CD14-positive monocyte (primary cell): Measurements from ENCODE around the gene SPAG9. TPM values are rescaled to one million over a fixed set of nuclear protein-coding genes. Genes with fewer than 3 reads are reported as not detected.

ENCODE experiments used
- DNase-seq, 3 donors: peaks; one replicate each; pipeline ENCODE4 v3.0.0-alpha.2; 2011 to 2022
- H2AFZ ChIP-seq: 2 replicates; pipeline ENCODE4 v1.6.0; 2012; ENCODE audit warnings: mild to moderate bottlenecking, low read depth, low read length, inconsistent platforms; ENCODE audit not compliant: insufficient read depth, poor library complexity, severe bottlenecking
- H3K27ac ChIP-seq, 2 donors: 1 replicate in 1 of 2; 2 replicates in 1 of 2; pipeline ENCODE4 v1.5.1; 2012 to 2013; ENCODE audit warnings: low read length in 2 of 2, control low read depth in 1 of 2, inconsistent platforms in 1 of 2, low read depth in 1 of 2, mild to moderate bottlenecking in 1 of 2
- H3K27me3 ChIP-seq, 2 donors: one replicate each; pipeline versions ENCODE4 v1.6.0 to v1.6.1; 2011 to 2013; ENCODE audit warnings: low read length in 2 of 2; ENCODE audit not compliant: control insufficient read depth in 2 of 2, insufficient read depth in 2 of 2
- H3K36me3 ChIP-seq, 2 donors: replicated peaks in 1 of 2; 1 replicate in 1 of 2; 2 replicates in 1 of 2; pipeline versions ENCODE4 v1.5.1 to v1.6.1; 2012 to 2013; ENCODE audit warnings: low read length in 2 of 2, control low read depth in 1 of 2, inconsistent platforms in 1 of 2, mild to moderate bottlenecking in 1 of 2; ENCODE audit not compliant: insufficient read depth in 2 of 2, control insufficient read depth in 1 of 2
- H3K4me1 ChIP-seq, 2 donors: 1 replicate in 1 of 2; 2 replicates in 1 of 2; pipeline versions ENCODE4 v1.5.1 to v1.6.1; 2012 to 2013; ENCODE audit warnings: low read length in 2 of 2, control low read depth in 1 of 2, inconsistent platforms in 1 of 2, mild to moderate bottlenecking in 1 of 2, moderate library complexity in 1 of 2; ENCODE audit not compliant: insufficient read depth in 2 of 2, control insufficient read depth in 1 of 2
- H3K4me2 ChIP-seq: replicated peaks from 2 replicates; pipeline ENCODE3; 2012; ENCODE audit warnings: low read length, moderate library complexity, mild to moderate bottlenecking; ENCODE audit not compliant: poor library complexity, severe bottlenecking; ENCODE audit errors: extremely low read depth
- H3K4me3 ChIP-seq, 3 experiments: fragments of 200-600 bp in 1 of 3; sonication (generic) in 1 of 3; replicated peaks in 1 of 3; 1 replicate in 2 of 3; 2 replicates in 1 of 3; pipeline ENCODE4 v1.5.1; 2011 to 2013; ENCODE audit warnings: low read length in 3 of 3, mild to moderate bottlenecking in 3 of 3, control low read depth in 2 of 3, low read depth in 2 of 3, inconsistent platforms in 1 of 3, moderate library complexity in 1 of 3
- H3K79me2 ChIP-seq: 2 replicates; pipeline ENCODE4 v1.6.0; 2012; ENCODE audit warnings: mild to moderate bottlenecking, control low read depth, inconsistent platforms, low read length, moderate library complexity; ENCODE audit not compliant: insufficient read depth
- H3K9ac ChIP-seq: 2 replicates; pipeline ENCODE4 v1.6.0; 2017; ENCODE audit warnings: low read length, mild to moderate bottlenecking; ENCODE audit not compliant: insufficient read depth, poor library complexity, severe bottlenecking
- H3K9me3 ChIP-seq, 2 donors: replicated peaks in 1 of 2; 1 replicate in 1 of 2; 2 replicates in 1 of 2; pipeline versions ENCODE4 v1.5.1 to v1.6.1; 2012 to 2013; ENCODE audit warnings: low read length in 2 of 2, control low read depth in 1 of 2; ENCODE audit not compliant: control insufficient read depth in 1 of 2, insufficient read depth in 1 of 2
- H4K20me1 ChIP-seq: 2 replicates; pipeline ENCODE4 v1.6.0; 2012; ENCODE audit warnings: mild to moderate bottlenecking, low read length, control low read depth, moderate library complexity; ENCODE audit not compliant: insufficient read depth
- H3K27ac Mint-ChIP-seq, 7 donors: one replicate each; pipeline ENCODE4 v1.8.0; 2020; ENCODE audit warnings: mild to moderate bottlenecking in 7 of 7, mixed read lengths in 7 of 7, moderate library complexity in 6 of 7, inconsistent platforms in 2 of 7
- H3K27me3 Mint-ChIP-seq, 3 donors: one replicate each; pipeline ENCODE4 v1.8.0; 2021 to 2022; ENCODE audit warnings: low read depth in 3 of 3, mild to moderate bottlenecking in 3 of 3, mixed read lengths in 3 of 3, moderate library complexity in 3 of 3, inconsistent platforms in 1 of 3
- H3K36me3 Mint-ChIP-seq, 2 donors: one replicate each; pipeline ENCODE4 v1.8.0; 2020; ENCODE audit warnings: mixed read lengths in 2 of 2, inconsistent platforms in 1 of 2, mild to moderate bottlenecking in 1 of 2
- H3K4me1 Mint-ChIP-seq: one replicate; pipeline ENCODE4 v1.8.0; 2020; ENCODE audit warnings: mild to moderate bottlenecking, mixed read lengths
- H3K4me3 Mint-ChIP-seq, 2 donors: one replicate each; pipeline ENCODE4 v1.8.0; 2020; ENCODE audit warnings: mild to moderate bottlenecking in 2 of 2, mixed read lengths in 2 of 2, moderate library complexity in 1 of 2
- H3K9me3 Mint-ChIP-seq, 7 donors: one replicate each; pipeline ENCODE4 v1.8.0; 2020 to 2022; ENCODE audit warnings: mixed read lengths in 7 of 7, mild to moderate bottlenecking in 6 of 7, moderate library complexity in 6 of 7, inconsistent platforms in 2 of 7
- WGBS: methylation state at CpG from one replicate; pipeline ENCODE4 v1.1.5; 2013; ENCODE audit warnings: missing lambda C conversion rate; ENCODE audit not compliant: insufficient coverage; 5-methylcytosine and 5-hydroxymethylcytosine counted together
- intact Hi-C, 2 donors: fragments of 100-400 bp; cut with micrococcal nuclease; formaldehyde crosslinking; loops; one replicate each; pipeline versions ENCODE4 v1.15.0 to v1.15.1; 2023
- polyA plus RNA-seq, 3 donors: library from polyadenylated mRNA; depleted of rRNA in 1 of 3; unstranded in 2 of 3; stranded (reverse) in 1 of 3; fragments of 300-500 nt in 2 of 3; fragments of >200 nt in 1 of 3; fragmentation: Illumina TruSeq in 2 of 3; gene quantifications; 1 replicate in 2 of 3; 2 replicates in 1 of 3; pipeline ENCODE4 v1.2.3, GENCODE V29; 2012 to 2021
- TF ChIP-seq, protein P1 (sequence below): fragments of 200-600 bp; IDR thresholded peaks from one replicate; pipeline ENCODE4 v1.8.0; 2022; ENCODE audit warnings: antibody characterized with exemption, mild to moderate bottlenecking

SPAG9 gene
- polyA plus RNA-seq, 3 donors, result 4.9 to 33.1 (median 8.5) TPM

DNA sequence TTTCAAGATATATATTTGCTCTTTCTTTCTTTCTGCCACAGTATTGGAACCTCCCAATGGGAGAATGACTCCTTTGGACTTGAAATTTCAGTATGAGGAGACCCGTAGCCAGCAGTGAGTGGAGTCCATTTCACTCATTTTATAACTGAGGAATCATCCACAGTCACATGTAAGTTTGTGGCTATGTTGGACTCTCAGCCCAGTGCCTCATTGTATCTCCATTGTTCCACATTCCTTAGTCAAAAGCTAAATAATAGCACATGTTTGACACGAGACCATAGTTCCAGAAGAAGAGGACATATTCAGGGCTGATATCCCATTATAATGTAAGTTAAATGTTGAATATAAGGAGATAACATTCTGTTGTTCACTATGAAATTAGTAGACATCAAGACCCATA lies 12.7 kb upstream of the SPAG9 start:
- intact Hi-C loops, result no loop called here
- no peaks in the 10 kb centered on the region for H4K20me1 ChIP-seq
- Mint-ChIP-seq H3K36me3 (no peaks in the 10 kb centered on the region), H3K27ac (no peak overlapping the region), H3K9me3 (peaks cover 0 to 5% (median 0%) of the 10 kb centered on the region in 7 donors), H3K4me1 (peaks cover 4% of the 10 kb centered on the region), H3K4me3 (no peak overlapping the region), H3K27me3 (peaks cover 0 to 5% (median 1%) of the 10 kb centered on the region in 3 donors)
- WGBS, result 83% methylated on average over 1 of the region's 2 CpGs
- no peak overlapping the region for H3K4me3 ChIP-seq
- no peak overlapping the region for H3K4me2 ChIP-seq
- H3K27ac ChIP-seq, result no peak overlapping the region
- DNase-seq, result no peak
- H3K9ac ChIP-seq, result no peak overlapping the region
- TF ChIP-seq, protein P1, sequence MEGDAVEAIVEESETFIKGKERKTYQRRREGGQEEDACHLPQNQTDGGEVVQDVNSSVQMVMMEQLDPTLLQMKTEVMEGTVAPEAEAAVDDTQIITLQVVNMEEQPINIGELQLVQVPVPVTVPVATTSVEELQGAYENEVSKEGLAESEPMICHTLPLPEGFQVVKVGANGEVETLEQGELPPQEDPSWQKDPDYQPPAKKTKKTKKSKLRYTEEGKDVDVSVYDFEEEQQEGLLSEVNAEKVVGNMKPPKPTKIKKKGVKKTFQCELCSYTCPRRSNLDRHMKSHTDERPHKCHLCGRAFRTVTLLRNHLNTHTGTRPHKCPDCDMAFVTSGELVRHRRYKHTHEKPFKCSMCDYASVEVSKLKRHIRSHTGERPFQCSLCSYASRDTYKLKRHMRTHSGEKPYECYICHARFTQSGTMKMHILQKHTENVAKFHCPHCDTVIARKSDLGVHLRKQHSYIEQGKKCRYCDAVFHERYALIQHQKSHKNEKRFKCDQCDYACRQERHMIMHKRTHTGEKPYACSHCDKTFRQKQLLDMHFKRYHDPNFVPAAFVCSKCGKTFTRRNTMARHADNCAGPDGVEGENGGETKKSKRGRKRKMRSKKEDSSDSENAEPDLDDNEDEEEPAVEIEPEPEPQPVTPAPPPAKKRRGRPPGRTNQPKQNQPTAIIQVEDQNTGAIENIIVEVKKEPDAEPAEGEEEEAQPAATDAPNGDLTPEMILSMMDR, result no peak
- H3K79me2 ChIP-seq, result no peaks in the 10 kb centered on the region
- H3K36me3 ChIP-seq, result no peaks in the 10 kb centered on the region
- no peaks in the 10 kb centered on the region for H3K9me3 ChIP-seq
- peak overlapping the region; percentile 8 for H2AFZ ChIP-seq
- no peaks in the 10 kb centered on the region for H3K27me3 ChIP-seq
- no peaks in the 10 kb centered on the region for H3K4me1 ChIP-seq

DNA sequence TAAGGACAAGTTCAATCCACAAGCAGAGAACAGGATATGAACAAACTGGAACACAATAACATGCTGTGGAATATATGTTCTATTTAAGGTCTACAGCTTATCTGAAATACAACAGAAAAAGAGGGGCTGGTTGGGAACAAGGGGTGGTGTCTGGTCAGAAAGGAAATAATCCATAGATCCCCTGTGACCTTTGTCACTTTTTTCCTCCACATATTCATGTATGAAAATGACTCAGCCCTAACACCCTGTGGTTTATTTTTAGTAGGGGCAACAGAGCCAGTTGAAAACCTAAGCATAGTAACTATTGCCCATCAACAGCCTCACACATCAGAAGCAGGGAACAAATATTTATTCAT lies 12.3 kb upstream of the SPAG9 start:
- intact Hi-C loops, result no loop called here
- Histone ChIP-seq H3K9me3 (no peaks in the 10 kb centered on the region), H3K4me1 (peaks cover 0 to 3% of the 10 kb centered on the region in 2 donors), H3K27me3 (no peaks in the 10 kb centered on the region), H3K4me3 (no peak overlapping the region), H2AFZ (peak overlapping the region; percentile 8), H4K20me1 (no peaks in the 10 kb centered on the region), H3K4me2 (no peak overlapping the region), H3K79me2 (no peaks in the 10 kb centered on the region), H3K9ac (no peak overlapping the region), H3K27ac (no peak overlapping the region), H3K36me3 (no peaks in the 10 kb centered on the region)
- no peak overlapping the region for H3K4me3 Mint-ChIP-seq
- no peaks in the 10 kb centered on the region for H3K36me3 Mint-ChIP-seq
- peaks cover 0 to 5% (median 1%) of the 10 kb centered on the region in 3 donors for H3K27me3 Mint-ChIP-seq
- H3K4me1 Mint-ChIP-seq, result peaks cover 8% of the 10 kb centered on the region
- DNase-seq, result no peak
- peaks cover 0 to 5% (median 0%) of the 10 kb centered on the region in 7 donors for H3K9me3 Mint-ChIP-seq
- TF ChIP-seq, protein P1, result no peak
- no peak overlapping the region for H3K27ac Mint-ChIP-seq
